Cardiac muscle cell (in vitro differentiated cells and primary cell): ENCODE data around the gene HSD17B12. TPM values are rescaled to one million over a fixed set of nuclear protein-coding genes. Genes with fewer than 3 reads are reported as not detected.

Experiments used
- DNase-seq, 2 donors: peaks; one replicate each; pipeline versions ENCODE4 v3.0.0 to v3.0.0-alpha.2; 2010 to 2017; ENCODE audit warnings: low read depth in 1 of 2, low spot score in 1 of 2
- H3K27ac ChIP-seq: fragments of 200-600 bp; sonication (generic); 2 replicates; pipeline ENCODE4 v1.5.1; 2016
- H3K27me3 ChIP-seq: fragments of 200-600 bp; sonication (generic); 2 replicates; pipeline ENCODE4 v1.6.0; 2016; ENCODE audit warnings: control low read depth
- H3K36me3 ChIP-seq: fragments of 200-600 bp; sonication (generic); 2 replicates; pipeline ENCODE4 v1.5.1; 2016; ENCODE audit warnings: control low read depth
- H3K4me1 ChIP-seq: fragments of 200-600 bp; sonication (generic); 2 replicates; pipeline ENCODE4 v1.8.1; 2017; ENCODE audit warnings: low read depth, mild to moderate bottlenecking, mixed run types
- H3K4me3 ChIP-seq: fragments of 200-600 bp; sonication (generic); 2 replicates; pipeline ENCODE4 v1.5.1; 2016; ENCODE audit warnings: mild to moderate bottlenecking
- H3K9me3 ChIP-seq: fragments of 200-600 bp; sonication (generic); 2 replicates; pipeline ENCODE4 v1.5.1; 2017; ENCODE audit warnings: low read depth, mild to moderate bottlenecking, control low read depth
- CTCF ChIP-seq: IDR thresholded peaks from 2 replicates; pipeline ENCODE4 v1.5.1; 2012; ENCODE audit warnings: low read depth, mild to moderate bottlenecking, low read length
- polyA plus RNA-seq: library from polyadenylated mRNA; unstranded; fragments of >200 nt; fragmentation: Nextera tagmentation; extraction: Ambion mirVana; gene quantifications from 2 replicates; pipeline ENCODE4 v1.2.1, GENCODE V29; 2016
- total RNA-seq: library from RNA; depleted of rRNA; stranded (reverse); fragments of >200 nt; gene quantifications from 2 replicates; pipeline ENCODE4 v1.2.3, GENCODE V29; 2016

HSD17B12 gene
- total and polyA plus RNA-seq, 2 experiments from 2014 or later, result 68.9 to 89.0 TPM

GRCh38 chr11:43880640-43881159, 200.2 kb downstream of the HSD17B12 start, which contains the start of gene ALKBH3:
TSS of gene ALKBH3 (plus strand) at chr11:43880831. CDS start at chr11:43882653, 1,822 bp downstream.
- DNase-seq, result peak; percentile 95 to 97
- Histone ChIP-seq H3K9me3 (no peaks in the 10 kb centered on the region), H3K36me3 (peaks cover 26% of the 10 kb centered on the region), H3K27ac (peak within 1 kb of the TSS; percentile 48), H3K4me3 (peak within 1 kb of the TSS; percentile 90), H3K4me1 (peaks cover 5% of the 10 kb centered on the region), H3K27me3 (peaks cover 41% of the 10 kb centered on the region)
- no peak for TF ChIP-seq CTCF

DNA sequence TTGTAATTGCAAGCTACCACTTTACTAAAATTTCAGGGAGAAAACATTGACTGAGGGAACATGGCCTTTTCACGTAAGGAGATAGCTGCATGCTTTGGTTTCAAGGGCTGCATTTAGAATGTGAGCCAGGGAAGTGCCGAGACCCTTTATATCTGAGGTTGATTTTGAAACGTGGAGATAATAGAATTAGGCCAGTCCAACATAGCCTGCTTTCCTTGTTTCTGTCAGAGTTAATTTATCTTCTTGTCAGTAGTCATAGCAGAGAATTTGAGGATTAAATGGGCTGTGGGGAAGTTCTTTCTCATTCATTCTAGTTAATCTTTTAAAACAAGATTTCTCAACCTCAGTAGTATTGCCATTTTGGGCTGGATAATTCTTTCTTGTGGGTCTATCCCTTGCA, 212.3 kb downstream of the HSD17B12 start:
- Histone ChIP-seq H3K27me3 (no peaks in the 10 kb centered on the region), H3K36me3 (peaks cover 46% of the 10 kb centered on the region), H3K27ac (no peak overlapping the region), H3K9me3 (no peaks in the 10 kb centered on the region), H3K4me3 (no peak overlapping the region), H3K4me1 (no peaks in the 10 kb centered on the region)
- DNase-seq, result no peak
- TF ChIP-seq CTCF, result no peak

GRCh38 chr11:43894546-43894945, 214.0 kb downstream of the HSD17B12 start:
- no peak for TF ChIP-seq CTCF
- H3K4me3 ChIP-seq, result no peak overlapping the region
- no peak overlapping the region for H3K27ac ChIP-seq
- peaks cover 45% of the 10 kb centered on the region for H3K36me3 ChIP-seq
- H3K4me1 ChIP-seq, result no peaks in the 10 kb centered on the region
- H3K27me3 ChIP-seq, result no peaks in the 10 kb centered on the region
- DNase-seq, result no peak
- no peaks in the 10 kb centered on the region for H3K9me3 ChIP-seq

DNA sequence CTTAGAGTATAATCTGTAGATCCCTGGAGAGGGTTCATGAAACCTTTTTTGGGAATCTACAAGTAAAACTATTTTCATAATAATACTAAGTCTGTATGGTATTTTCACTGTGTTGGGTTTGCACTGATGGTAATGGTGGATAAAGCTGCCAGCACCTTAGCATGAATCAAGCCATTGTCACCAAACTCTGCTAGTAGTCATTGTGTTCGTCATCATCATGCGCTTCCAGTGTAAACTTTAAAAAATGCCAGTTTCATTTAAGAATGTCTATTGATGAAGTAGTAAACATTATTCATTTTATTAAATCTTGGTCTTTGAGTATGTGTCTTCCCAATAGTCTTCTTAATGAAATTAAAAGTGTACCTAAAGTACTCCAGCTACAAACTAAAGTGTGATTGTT, 215.1 kb downstream of the HSD17B12 start:
- H3K4me3 ChIP-seq, result no peak overlapping the region
- H3K4me1 ChIP-seq, result no peaks in the 10 kb centered on the region
- DNase-seq, result no peak
- TF ChIP-seq CTCF, result no peak
- H3K27ac ChIP-seq, result no peak overlapping the region
- peaks cover 42% of the 10 kb centered on the region for H3K36me3 ChIP-seq
- H3K9me3 ChIP-seq, result no peaks in the 10 kb centered on the region
- no peaks in the 10 kb centered on the region for H3K27me3 ChIP-seq

DNA sequence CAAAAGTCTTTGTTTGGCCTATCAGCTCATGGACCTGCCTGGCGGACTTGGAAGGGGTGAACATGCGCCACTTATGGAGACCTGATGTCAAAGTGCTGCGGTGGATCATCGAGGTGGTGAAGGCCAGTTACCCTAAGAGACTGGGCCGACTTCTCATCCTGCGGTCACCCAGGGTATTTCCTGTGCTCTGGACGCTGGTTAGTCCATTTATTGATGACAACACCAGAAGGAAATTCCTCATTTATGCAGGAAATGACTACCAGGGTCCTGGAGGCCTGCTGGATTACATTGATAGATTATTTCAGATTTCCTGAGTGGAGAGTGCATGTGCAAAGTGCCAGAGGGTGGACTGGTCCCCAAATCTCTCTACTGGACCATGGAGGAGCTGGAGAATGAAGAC, 218.0 kb downstream of the HSD17B12 start:
- Histone ChIP-seq H3K27ac (no peak overlapping the region), H3K4me1 (no peaks in the 10 kb centered on the region), H3K4me3 (no peak overlapping the region), H3K9me3 (no peaks in the 10 kb centered on the region), H3K27me3 (no peaks in the 10 kb centered on the region), H3K36me3 (peaks cover 36% of the 10 kb centered on the region)
- no peak for TF ChIP-seq CTCF
- no peak for DNase-seq
